Progenitor cell of endocrine pancreas (in vitro differentiated cells): Measurements from ENCODE around the gene C8A. TPM values are rescaled to one million over a fixed set of nuclear protein-coding genes. Genes with fewer than 3 reads are reported as not detected.

Experiments used
- DNase-seq: peaks from one replicate; pipeline ENCODE4 v3.0.0; 2021; ENCODE audit warnings: low spot score; ENCODE audit not compliant: unreplicated experiment
- H3K27ac Mint-ChIP-seq: 2 replicates; pipeline ENCODE4 v1.8.0; 2021; ENCODE audit warnings: mild to moderate bottlenecking, moderate library complexity, mixed read lengths
- H3K27me3 Mint-ChIP-seq: 2 replicates; pipeline ENCODE4 v1.8.0; 2021; ENCODE audit warnings: mixed read lengths
- H3K36me3 Mint-ChIP-seq: 2 replicates; pipeline ENCODE4 v1.8.0; 2022; ENCODE audit warnings: mixed read lengths; ENCODE audit not compliant: insufficient read depth
- H3K4me1 Mint-ChIP-seq: 2 replicates; pipeline ENCODE4 v1.8.0; 2021; ENCODE audit warnings: low read depth, mixed read lengths
- H3K4me3 Mint-ChIP-seq: 2 replicates; pipeline ENCODE4 v1.8.0; 2021; ENCODE audit warnings: low read depth, mild to moderate bottlenecking, moderate library complexity, mixed read lengths
- H3K9me3 Mint-ChIP-seq: 2 replicates; pipeline ENCODE4 v1.8.0; 2021; ENCODE audit warnings: low read depth, mixed read lengths
- total RNA-seq: library from RNA; stranded (reverse); gene quantifications from 2 replicates; pipeline ENCODE4 v1.2.1, GENCODE V29; 2021
- TF ChIP-seq, protein P1 (sequence below): fragments of 200-600 bp; sonication (generic); IDR thresholded peaks from one replicate; pipeline ENCODE4 v1.5.0; 2021; ENCODE audit warnings: antibody characterized with exemption, mild to moderate bottlenecking; ENCODE audit not compliant: unreplicated experiment

Gene C8A
- total RNA-seq, 1 donor from 2014 or later: 0.77 TPM

DNA sequence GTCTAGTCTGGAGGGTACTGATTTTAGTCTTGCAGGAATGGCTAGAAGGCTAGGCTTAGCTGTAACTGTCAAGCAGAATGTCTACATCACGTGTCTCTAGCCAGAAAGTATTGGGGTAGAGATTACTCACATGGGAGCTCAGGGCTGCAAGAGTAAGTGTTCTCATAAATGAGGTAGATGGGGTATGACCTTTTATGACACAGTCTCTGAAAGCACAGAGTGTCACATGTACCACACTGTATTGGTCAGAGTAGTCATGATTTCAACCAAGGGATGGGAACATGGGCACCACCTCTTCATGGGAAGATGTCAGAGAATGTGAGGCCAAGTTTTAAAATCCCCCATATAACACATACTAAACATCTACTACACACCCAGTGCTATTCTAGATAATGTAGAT is 38.3 kb upstream of the C8A start:
- H3K4me1 Mint-ChIP-seq: peaks cover 54% of the 10 kb centered on the region
- H3K9me3 Mint-ChIP-seq: peaks cover 8% of the 10 kb centered on the region
- no peak overlapping the region for H3K4me3 Mint-ChIP-seq
- no peak overlapping the region for H3K27ac Mint-ChIP-seq
- H3K36me3 Mint-ChIP-seq: peaks cover 7% of the 10 kb centered on the region
- no peak for DNase-seq
- no peaks in the 10 kb centered on the region for H3K27me3 Mint-ChIP-seq
- TF ChIP-seq, protein P1, sequence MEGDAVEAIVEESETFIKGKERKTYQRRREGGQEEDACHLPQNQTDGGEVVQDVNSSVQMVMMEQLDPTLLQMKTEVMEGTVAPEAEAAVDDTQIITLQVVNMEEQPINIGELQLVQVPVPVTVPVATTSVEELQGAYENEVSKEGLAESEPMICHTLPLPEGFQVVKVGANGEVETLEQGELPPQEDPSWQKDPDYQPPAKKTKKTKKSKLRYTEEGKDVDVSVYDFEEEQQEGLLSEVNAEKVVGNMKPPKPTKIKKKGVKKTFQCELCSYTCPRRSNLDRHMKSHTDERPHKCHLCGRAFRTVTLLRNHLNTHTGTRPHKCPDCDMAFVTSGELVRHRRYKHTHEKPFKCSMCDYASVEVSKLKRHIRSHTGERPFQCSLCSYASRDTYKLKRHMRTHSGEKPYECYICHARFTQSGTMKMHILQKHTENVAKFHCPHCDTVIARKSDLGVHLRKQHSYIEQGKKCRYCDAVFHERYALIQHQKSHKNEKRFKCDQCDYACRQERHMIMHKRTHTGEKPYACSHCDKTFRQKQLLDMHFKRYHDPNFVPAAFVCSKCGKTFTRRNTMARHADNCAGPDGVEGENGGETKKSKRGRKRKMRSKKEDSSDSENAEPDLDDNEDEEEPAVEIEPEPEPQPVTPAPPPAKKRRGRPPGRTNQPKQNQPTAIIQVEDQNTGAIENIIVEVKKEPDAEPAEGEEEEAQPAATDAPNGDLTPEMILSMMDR: no peak

DNA sequence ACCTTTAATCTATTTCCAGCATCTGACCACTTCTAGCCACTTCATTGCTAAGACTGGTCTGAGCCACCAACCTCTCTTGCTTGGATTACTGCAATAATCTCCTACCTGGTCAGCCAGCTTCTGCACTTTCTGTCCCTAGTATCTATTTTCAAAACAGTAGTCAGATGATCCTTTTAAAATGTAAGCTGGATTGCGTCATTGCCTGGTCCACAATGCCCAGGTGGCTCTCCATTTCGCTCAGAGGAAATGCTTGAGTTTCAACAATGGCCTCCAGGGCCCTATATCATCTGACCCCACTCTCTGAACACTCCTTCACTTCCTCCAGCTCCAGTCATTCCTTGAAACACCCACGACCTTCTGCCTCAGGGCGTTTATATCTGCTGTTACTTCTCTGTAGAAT is 37.7 kb upstream of the C8A start:
- no peaks in the 10 kb centered on the region for H3K27me3 Mint-ChIP-seq
- TF ChIP-seq, protein P1: no peak
- peaks cover 8% of the 10 kb centered on the region for H3K9me3 Mint-ChIP-seq
- peaks cover 7% of the 10 kb centered on the region for H3K36me3 Mint-ChIP-seq
- H3K4me3 Mint-ChIP-seq: no peak overlapping the region
- no peak for DNase-seq
- H3K27ac Mint-ChIP-seq: no peak overlapping the region
- H3K4me1 Mint-ChIP-seq: peaks cover 51% of the 10 kb centered on the region

DNA sequence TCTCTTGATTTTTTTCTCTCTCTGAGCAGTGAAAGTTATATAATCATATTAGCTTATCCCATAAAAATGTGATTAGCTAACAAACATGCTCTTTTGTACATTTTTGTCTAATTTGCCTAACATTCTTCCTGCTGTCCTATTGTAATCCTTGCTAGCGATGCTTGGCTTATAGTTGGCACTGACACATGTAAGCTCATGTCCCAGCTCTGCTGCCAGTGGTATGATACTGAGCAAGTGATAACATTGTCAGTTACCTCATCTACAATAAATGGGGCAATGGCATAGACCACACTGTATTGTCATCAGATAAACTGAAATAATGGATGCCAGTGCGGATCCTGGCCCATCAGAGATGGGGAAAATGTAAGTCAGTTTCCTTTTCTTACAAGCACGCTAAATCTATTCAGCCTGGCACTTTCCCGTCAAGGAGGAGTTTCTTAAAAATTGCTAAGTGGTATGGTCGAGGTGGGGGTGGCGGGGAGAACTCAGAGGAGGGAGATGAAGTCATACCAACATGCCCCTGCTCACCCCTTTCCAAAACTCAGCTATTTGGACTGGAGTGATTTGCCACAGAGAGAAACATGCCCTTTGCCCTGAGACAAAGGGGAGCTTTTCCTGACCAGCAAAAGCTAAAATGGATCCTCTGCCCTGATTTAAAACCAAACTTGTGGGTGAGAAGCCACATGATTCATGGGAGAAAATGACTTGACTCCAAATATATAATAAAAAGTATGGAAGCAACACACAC is 36.7 kb upstream of the C8A start:
- TF ChIP-seq, protein P1: no peak
- H3K9me3 Mint-ChIP-seq: peaks cover 8% of the 10 kb centered on the region

DNA sequence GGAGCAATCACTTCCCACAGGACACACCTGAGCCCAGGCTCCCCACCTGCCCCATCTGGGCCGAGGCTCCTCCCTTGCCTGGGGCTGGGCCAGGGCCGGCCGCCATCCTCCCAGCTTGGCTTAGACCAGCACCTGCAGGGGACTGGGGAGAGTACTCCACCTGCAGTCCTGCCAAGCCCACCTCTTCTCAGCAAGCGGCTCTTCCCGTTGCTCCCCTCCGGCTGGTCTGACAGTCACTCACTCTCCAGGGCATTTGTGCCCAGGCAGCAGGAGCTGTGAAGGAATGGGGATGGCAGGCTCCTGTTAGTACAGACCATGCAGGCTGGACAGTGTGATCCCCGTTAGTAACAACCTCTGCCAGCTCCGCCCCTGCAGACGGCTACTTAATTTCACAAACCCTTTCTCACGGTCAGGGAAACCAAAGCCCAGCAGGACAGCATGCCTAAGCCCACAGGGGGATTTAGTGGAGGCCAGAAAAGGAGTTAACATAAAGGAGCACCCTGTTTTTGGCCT is 35.2 kb upstream of the C8A start, which contains the start of gene FYB2:
Gene FYB2 (minus strand): TSS at position 18 of the 513 bp plus-strand sequence. CDS start 114 bp downstream, outside the sequence.
- Mint-ChIP-seq H3K4me3 (peak within 1 kb of the TSS; percentile 58), H3K27me3 (no peaks in the 10 kb centered on the region), H3K27ac (peak within 1 kb of the TSS; percentile 93), H3K9me3 (peaks cover 7% of the 10 kb centered on the region), H3K36me3 (peaks cover 4% of the 10 kb centered on the region), H3K4me1 (peaks cover 41% of the 10 kb centered on the region)
- no peak for DNase-seq
- TF ChIP-seq, protein P1: no peak

More for the DNA sequence above, 36.7 kb upstream of the C8A start:
- Mint-ChIP-seq H3K36me3 (peaks cover 7% of the 10 kb centered on the region), H3K4me1 (peaks cover 47% of the 10 kb centered on the region), H3K4me3 (no peak overlapping the region), H3K27ac (peak overlapping the region; percentile 93), H3K27me3 (no peaks in the 10 kb centered on the region)
- DNase-seq: no peak

DNA sequence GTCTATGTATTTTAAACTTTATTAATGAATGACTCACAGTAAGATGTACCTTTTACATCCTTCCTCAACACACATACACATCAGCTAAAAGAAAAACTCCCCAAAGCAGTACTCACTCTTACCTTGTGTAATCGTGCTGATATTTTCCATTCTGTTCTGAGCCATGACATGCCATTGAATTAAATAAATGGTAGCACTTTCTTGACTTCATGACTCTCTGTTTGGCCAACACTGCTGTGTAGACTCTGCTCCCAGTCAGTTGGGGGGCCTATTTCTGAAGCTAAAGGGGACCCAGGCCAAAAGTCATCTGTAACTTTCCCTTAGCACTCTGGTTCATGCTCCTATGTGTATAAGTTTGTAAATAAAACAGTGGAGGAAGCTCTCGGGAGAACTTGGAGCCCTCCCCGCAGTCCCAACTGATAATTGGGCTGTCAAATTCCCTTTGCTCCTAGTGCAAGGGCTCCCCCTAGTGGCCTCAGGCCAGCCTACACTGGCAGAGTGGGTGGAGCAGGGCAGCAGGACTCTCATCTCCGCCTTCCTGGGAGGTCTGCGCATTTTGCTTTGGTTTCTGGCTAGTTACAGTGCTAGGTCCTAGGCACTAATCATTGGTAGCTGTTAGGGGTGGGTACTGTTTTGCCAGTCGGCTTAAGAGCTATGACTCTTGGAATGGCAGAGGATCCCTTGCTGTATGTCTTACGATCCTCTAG is 33.7 kb upstream of the C8A start:
- Mint-ChIP-seq H3K27ac (peak overlapping the region; percentile 76), H3K27me3 (no peaks in the 10 kb centered on the region), H3K9me3 (no peaks in the 10 kb centered on the region), H3K36me3 (no peaks in the 10 kb centered on the region), H3K4me3 (peak overlapping the region; percentile 42), H3K4me1 (peaks cover 41% of the 10 kb centered on the region)
- DNase-seq: peak; percentile 86
- TF ChIP-seq, protein P1: peak; percentile 99
